Measurements from ENCODE around the gene HPSE2. TPM values are rescaled to one million over a fixed set of nuclear protein-coding genes. Genes with fewer than 3 reads are reported as not detected.

The HPSE2 gene
- total and polyA plus RNA-seq, 12 donors = 0.04 to 0.24 (median 0.13) TPM; not detected in 6

GRCh38 chr10:99115703-99116102 lies 119.9 kb downstream of the HPSE2 start:
- ATAC-seq = no peak

GRCh38 chr10:99085358-99085757 lies 150.3 kb downstream of the HPSE2 start:
- TF ChIP-seq CTCF (IDR thresholded peaks at IDR 0.05) = no peak
- no peaks in the 10 kb centered on the region for H3K36me3 ChIP-seq
- 77 to 78% methylated on average over 2 of the region's 2 CpGs for WGBS, 2 donors
- H3K27me3 ChIP-seq = no peaks in the 10 kb centered on the region
- no peak overlapping the region for H3K4me3 ChIP-seq
- ATAC-seq (no peak), DNase-seq (no peak)
- intact Hi-C loops (cut with DNase I) = no loop called here
- H3K27ac ChIP-seq = no peak overlapping the region
- H3K9me3 ChIP-seq = peaks cover 0 to 3% (median 0%) of the 10 kb centered on the region in 11 donors
- H3K4me1 ChIP-seq = no peaks in the 10 kb centered on the region

More at GRCh38 chr10:99115703-99116102, 119.9 kb downstream of the HPSE2 start:
- Histone ChIP-seq H3K4me1 (no peaks in the 10 kb centered on the region), H3K4me3 (no peak overlapping the region), H3K9me3 (peaks cover 0 to 5% (median 0%) of the 10 kb centered on the region in 11 donors), H3K27me3 (no peaks in the 10 kb centered on the region), H3K36me3 (no peaks in the 10 kb centered on the region), H3K27ac (no peak overlapping the region)
- intact Hi-C loops (cut with DNase I) = no loop called here
- DNase-seq = no peak
- TF ChIP-seq CTCF (IDR thresholded peaks at IDR 0.05) = no peak

- Histone ChIP-seq H3K27me3 (no peaks in the 10 kb centered on the region), H3K27ac (no peak overlapping the region), H3K9me3 (peaks cover 0 to 3% (median 0%) of the 10 kb centered on the region in 11 donors), H3K4me1 (no peaks in the 10 kb centered on the region), H3K36me3 (no peaks in the 10 kb centered on the region), H3K4me3 (no peak overlapping the region)
- 59 to 66% methylated on average over 3 of the region's 3 CpGs for WGBS, 2 donors
- ATAC-seq (no peak), DNase-seq (no peak)
- TF ChIP-seq CTCF (IDR thresholded peaks at IDR 0.05) = no peak
- intact Hi-C loops (cut with DNase I) = no loop called here
These were observed 151.5 kb downstream of the HPSE2 start for GRCh38 chr10:99084161-99084560.

GRCh38 chr10:99080275-99080945 lies 155.2 kb downstream of the HPSE2 start:
- no peak for ATAC-seq
- TF ChIP-seq CTCF (IDR thresholded peaks at IDR 0.05) = no peak
- Histone ChIP-seq H3K27ac (no peak overlapping the region), H3K4me1 (no peaks in the 10 kb centered on the region), H3K27me3 (no peaks in the 10 kb centered on the region), H3K36me3 (no peaks in the 10 kb centered on the region), H3K9me3 (peaks cover 0 to 4% (median 0%) of the 10 kb centered on the region in 11 donors), H3K4me3 (no peak overlapping the region)
- 51 to 52% methylated on average over 1 of the region's 1 CpG for WGBS, 2 donors
- DNase-seq = no peak
- intact Hi-C loops (cut with DNase I) = no loop called here

Data from heart right ventricle (tissue), 16 donors.